HCT116 (cell line): ENCODE data around the gene ARAP1.

Source experiments
- CTCF ChIP-seq, 3 experiments: fragments of 200-600 bp in 1 of 3; sonication (generic) in 1 of 3; IDR thresholded peaks in 2 of 3; conservative IDR thresholded peaks in 1 of 3; 2 replicates each; pipeline ENCODE4 v1.5.1; 2012 to 2017; ENCODE audit warnings: low read depth in 2 of 3, low read length in 2 of 3, antibody characterized with exemption in 1 of 3, borderline replicate concordance in 1 of 3, control low read depth in 1 of 3, mild to moderate bottlenecking in 1 of 3, mixed read lengths in 1 of 3, mixed run types in 1 of 3, moderate library complexity in 1 of 3; ENCODE audit not compliant: insufficient read depth in 1 of 3
- ELF1 ChIP-seq: IDR thresholded peaks from 2 replicates; pipeline ENCODE4 v1.6.1; 2012; ENCODE audit warnings: low read depth, borderline replicate concordance
- EZH2 ChIP-seq: fragments of 200-600 bp; sonication (generic); IDR thresholded peaks from 2 replicates; pipeline ENCODE4 v1.6.1; 2017; ENCODE audit warnings: antibody characterized with exemption, mixed run types
- EZH2phosphoT487 ChIP-seq: fragments of 200-600 bp; IDR thresholded peaks from 2 replicates; pipeline ENCODE4 v1.6.1; 2018; ENCODE audit warnings: antibody characterized with exemption, borderline replicate concordance
- POLR2A ChIP-seq: IDR thresholded peaks from 2 replicates; pipeline ENCODE4 v1.7.0; 2011; ENCODE audit warnings: borderline replicate concordance; ENCODE audit not compliant: insufficient read depth, insufficient read length; ENCODE audit errors: extremely low read depth
- POLR2AphosphoS5 ChIP-seq: IDR thresholded peaks from 2 replicates; pipeline ENCODE4 v1.6.1; 2011; ENCODE audit warnings: mild to moderate bottlenecking, low read depth, low read length, moderate library complexity
- REST ChIP-seq: IDR thresholded peaks from 2 replicates; pipeline ENCODE4 v1.6.1; 2012; ENCODE audit warnings: low read depth
- SIN3A ChIP-seq: IDR thresholded peaks from 2 replicates; pipeline ENCODE4 v1.6.1; 2012; ENCODE audit warnings: low read depth
- SP1 ChIP-seq: IDR thresholded peaks from 2 replicates; pipeline ENCODE4 v1.6.1; 2012; ENCODE audit warnings: low read depth
- ZNF274 ChIP-seq: fragments of 200-500 bp; sonication (Bioruptor generic); IDR thresholded peaks from 2 replicates; pipeline ENCODE4 v1.6.1; 2014; ENCODE audit warnings: mild to moderate bottlenecking, low read depth, low read length, inconsistent platforms

- no peak for TF ChIP-seq POLR2AphosphoS5
- no peak for TF ChIP-seq POLR2A
- no peak for TF ChIP-seq EZH2phosphoT487
- no peak for TF ChIP-seq REST
- no peak for TF ChIP-seq CTCF (IDR thresholded peaks at IDR 0.05 in 2 of 3, conservative IDR thresholded peaks at IDR 0.05 in 1 of 3; ENCODE audit: borderline replicate concordance in 1 of 3, insufficient read depth in 1 of 3, low read depth in 2 of 3, low read length in 2 of 3)
- no peak for TF ChIP-seq SIN3A
- TF ChIP-seq ELF1 = no peak
- TF ChIP-seq EZH2 = no peak
- TF ChIP-seq ZNF274 = no peak
- TF ChIP-seq SP1 = no peak
These were observed 39.9 kb downstream of the ARAP1 start for GRCh38 chr11:72712168-72712751.
